Esophagus muscularis mucosa (tissue), 4 donors: ENCODE data around the gene C11orf24. TPM values are rescaled to one million over a fixed set of nuclear protein-coding genes. Genes with fewer than 3 reads are reported as not detected.

Experiments used
- DNase-seq: peaks from one replicate; pipeline ENCODE4 v3.0.0-alpha.2; 2017; ENCODE audit errors: extremely low spot score
- H3K27ac ChIP-seq, 4 donors: fragments of 200-600 bp; sonication (generic); replicated peaks in 1 of 4; 1 replicate in 3 of 4; 2 replicates in 1 of 4; pipeline ENCODE4 v1.5.1; 2016 to 2019; ENCODE audit warnings: mild to moderate bottlenecking in 1 of 4
- H3K27me3 ChIP-seq, 4 donors: fragments of 200-600 bp; sonication (generic); one replicate each; pipeline versions ENCODE4 v1.5.1 to v1.6.0; 2016 to 2019
- H3K36me3 ChIP-seq, 4 donors: fragments of 200-600 bp; sonication (generic); one replicate each; pipeline ENCODE4 v1.5.1; 2016 to 2019
- H3K4me1 ChIP-seq, 4 donors: fragments of 200-600 bp; sonication (generic); one replicate each; pipeline ENCODE4 v1.5.1; 2016 to 2019
- H3K4me3 ChIP-seq, 4 donors: fragments of 200-600 bp; sonication (generic); 1 replicate in 2 of 4; 2 replicates in 2 of 4; pipeline ENCODE4 v1.5.1; 2016 to 2019; ENCODE audit warnings: mild to moderate bottlenecking in 4 of 4, moderate library complexity in 1 of 4
- H3K9me3 ChIP-seq, 4 donors: fragments of 200-600 bp; sonication (generic); 1 replicate in 3 of 4; 2 replicates in 1 of 4; pipeline ENCODE4 v1.5.1; 2016 to 2019
- CTCF ChIP-seq, 3 experiments: fragments of 200-600 bp in 2 of 3; fragments of 450-650 bp in 1 of 3; sonication (generic) in 2 of 3; IDR thresholded peaks; one replicate each; pipeline ENCODE4 v1.5.1; 2017 to 2019; ENCODE audit warnings: antibody characterized with exemption in 3 of 3, mild to moderate bottlenecking in 2 of 3, moderate library complexity in 1 of 3
- EP300 ChIP-seq: sonication (generic); formaldehyde crosslinking; IDR thresholded peaks from one replicate; pipeline ENCODE4 v1.6.1; 2017; ENCODE audit warnings: antibody characterized with exemption
- POLR2A ChIP-seq: fragments of 450-650 bp; IDR thresholded peaks from one replicate; pipeline ENCODE4 v1.6.1; 2017; ENCODE audit warnings: antibody characterized with exemption, moderate library complexity, mild to moderate bottlenecking, low read depth
- POLR2AphosphoS5 ChIP-seq, 2 donors: sonication (generic); formaldehyde crosslinking; IDR thresholded peaks; one replicate each; pipeline ENCODE4 v1.6.1; 2017; ENCODE audit warnings: antibody characterized with exemption in 2 of 2
- WGBS: methylation state at CpG from one replicate; pipeline ENCODE4 v1.1.5; 2018; 5-methylcytosine and 5-hydroxymethylcytosine counted together
- intact Hi-C: fragments of 100-400 bp; cut with DNase I; formaldehyde crosslinking; loops from one replicate; pipeline ENCODE4 v1.15.1; 2023
- total RNA-seq, 4 donors: library from RNA; depleted of rRNA; stranded (reverse); fragments of >200 nt; gene quantifications; one replicate each; pipeline versions ENCODE4 v1.1.0 to v1.2.1, GENCODE V29; 2016

Gene C11orf24
- total RNA-seq, 4 donors from 2014 or later = 27.0 to 41.5 (median 31.5) TPM

- no peak overlapping the region for H3K27ac ChIP-seq
- intact Hi-C loops = no loop called here
- WGBS = 72% methylated on average over 15 of the region's 22 CpGs
- no peak for TF ChIP-seq CTCF (IDR thresholded peaks at IDR 0.05)
- TF ChIP-seq POLR2AphosphoS5 (IDR thresholded peaks at IDR 0.05) = no peak
- TF ChIP-seq EP300 = no peak
- TF ChIP-seq POLR2A = no peak
- peaks cover 13 to 23% (median 20%) of the 10 kb centered on the region in 4 donors for H3K4me1 ChIP-seq
- no peak overlapping the region for H3K4me3 ChIP-seq
- H3K36me3 ChIP-seq = no peaks in the 10 kb centered on the region
- no peaks in the 10 kb centered on the region for H3K9me3 ChIP-seq
- H3K27me3 ChIP-seq = no peaks in the 10 kb centered on the region
- no peak for DNase-seq
These were observed 55.4 kb downstream of the C11orf24 start for GRCh38 chr11:68216171-68216938.

DNA sequence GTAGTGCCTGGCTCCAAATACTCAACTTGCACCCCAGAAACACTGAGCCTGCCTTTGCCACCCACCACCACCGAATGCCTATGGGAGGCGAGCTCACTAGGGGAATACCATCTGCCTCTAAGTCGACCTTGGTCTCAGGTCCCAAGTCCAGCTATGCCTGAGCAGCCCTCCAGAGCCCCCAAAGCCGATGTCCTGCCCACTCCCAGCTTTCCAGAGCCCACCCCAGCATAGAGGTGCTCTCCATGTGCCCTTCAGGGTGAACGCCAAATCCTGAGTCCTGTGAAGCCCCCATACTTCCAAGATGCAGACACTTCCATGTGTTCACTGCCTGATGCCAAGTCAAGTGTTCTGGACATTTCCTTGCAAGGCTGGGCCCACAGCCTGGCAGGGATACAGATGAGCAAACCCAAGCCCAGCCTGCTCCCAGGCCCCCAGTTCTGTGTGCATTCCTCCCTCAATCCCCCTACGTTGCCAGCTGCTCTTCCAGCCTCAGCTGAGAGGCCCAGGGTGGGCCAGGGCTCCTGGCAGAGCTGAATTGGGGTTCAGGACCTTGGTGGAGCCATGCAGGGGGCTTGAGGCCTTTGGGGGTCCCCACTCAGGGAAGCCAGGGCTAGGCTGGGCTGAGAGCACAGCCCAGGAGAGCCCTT is 56.1 kb downstream of the C11orf24 start:
- Histone ChIP-seq H3K4me1 (peaks cover 20 to 30% (median 27%) of the 10 kb centered on the region in 4 donors), H3K27me3 (no peaks in the 10 kb centered on the region), H3K4me3 (no peak overlapping the region), H3K9me3 (no peaks in the 10 kb centered on the region), H3K36me3 (no peaks in the 10 kb centered on the region), H3K27ac (no peak overlapping the region)
- intact Hi-C loops = no loop called here
- DNase-seq = no peak
- WGBS = 81% methylated on average over 4 of the region's 6 CpGs
- TF ChIP-seq EP300 = no peak
- no peak for TF ChIP-seq POLR2AphosphoS5 (IDR thresholded peaks at IDR 0.05)
- TF ChIP-seq CTCF (IDR thresholded peaks at IDR 0.05) = no peak
- no peak for TF ChIP-seq POLR2A

- 79% methylated on average over 10 of the region's 15 CpGs for WGBS
- Histone ChIP-seq H3K9me3 (no peaks in the 10 kb centered on the region), H3K36me3 (no peaks in the 10 kb centered on the region), H3K4me3 (no peak overlapping the region), H3K27me3 (no peaks in the 10 kb centered on the region), H3K27ac (no peak overlapping the region), H3K4me1 (peaks cover 23 to 35% (median 32%) of the 10 kb centered on the region in 4 donors)
- DNase-seq = no peak
- TF ChIP-seq EP300 (no peak), POLR2AphosphoS5 (IDR thresholded peaks at IDR 0.05) (no peak), CTCF (IDR thresholded peaks at IDR 0.05) (no peak), POLR2A (no peak)
- intact Hi-C loops = no loop called here
These were observed 56.7 kb downstream of the C11orf24 start for GRCh38 chr11:68215087-68215445.

GRCh38 chr11:68214173-68215086 is 57.3 kb downstream of the C11orf24 start:
- H3K36me3 ChIP-seq = no peaks in the 10 kb centered on the region
- intact Hi-C loops = no loop called here
- peak overlapping the region; percentile 78 to 93 (median 87) for H3K4me3 ChIP-seq
- no peaks in the 10 kb centered on the region for H3K9me3 ChIP-seq
- H3K27me3 ChIP-seq = no peaks in the 10 kb centered on the region
- 34% methylated on average over 17 of the region's 58 CpGs for WGBS
- peaks cover 29 to 42% (median 38%) of the 10 kb centered on the region in 4 donors for H3K4me1 ChIP-seq
- TF ChIP-seq EP300 = no peak
- no peak for TF ChIP-seq POLR2A
- no peak for TF ChIP-seq CTCF (IDR thresholded peaks at IDR 0.05)
- no peak for TF ChIP-seq POLR2AphosphoS5 (IDR thresholded peaks at IDR 0.05)
- no peak for DNase-seq
- peak overlapping the region; percentile 99 to 100 (median 100) for H3K27ac ChIP-seq
